ENCODE data around the gene HNF4A. TPM values are rescaled to one million over a fixed set of nuclear protein-coding genes. Genes with fewer than 3 reads are reported as not detected.

Gene HNF4A
- total and polyA plus RNA-seq, 2 of the 13 experiments (the other 11 are each of a cell fraction or from before 2014, with no cell fraction given), result 80.9 to 169 TPM

DNA sequence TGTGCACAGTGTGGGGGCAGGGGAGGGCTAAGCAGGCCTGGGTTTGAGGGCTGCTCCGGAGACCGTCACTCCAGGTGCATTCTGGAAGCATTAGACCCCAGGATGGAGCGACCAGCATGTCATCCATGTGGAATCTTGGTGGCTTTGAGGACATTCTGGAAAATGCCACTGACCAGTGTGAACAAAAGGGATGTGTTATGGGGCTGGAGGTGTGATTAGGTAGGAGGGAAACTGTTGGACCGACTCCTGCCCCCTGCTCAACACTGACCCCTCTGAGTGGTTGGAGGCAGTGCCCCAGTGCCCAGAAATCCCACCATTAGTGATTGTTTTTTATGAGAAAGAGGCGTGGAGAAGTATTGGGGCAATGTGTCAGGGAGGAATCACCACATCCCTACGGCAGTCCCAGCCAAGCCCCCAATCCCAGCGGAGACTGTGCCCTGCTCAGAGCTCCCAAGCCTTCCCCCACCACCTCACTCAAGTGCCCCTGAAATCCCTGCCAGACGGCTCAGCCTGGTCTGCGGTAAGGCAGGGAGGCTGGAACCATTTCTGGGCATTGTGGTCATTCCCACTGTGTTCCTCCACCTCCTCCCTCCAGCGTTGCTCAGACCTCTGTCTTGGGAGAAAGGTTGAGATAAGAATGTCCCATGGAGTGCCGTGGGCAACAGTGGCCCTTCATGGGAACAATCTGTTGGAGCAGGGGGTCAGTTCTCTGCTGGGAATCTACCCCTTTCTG lies 76.2 kb downstream of the HNF4A start (continued):
- TF ChIP-seq NFIB (CRISPR knock-in tag; IDR thresholded peaks at IDR 0.05; ENCODE audit: borderline replicate concordance) (no peak), ZNF749 (CRISPR knock-in tag; IDR thresholded peaks at IDR 0.05; ENCODE audit: borderline replicate concordance) (0 out of 2 replicates have a peak, but pooled peaks have one; percentile 19), ZNF251 (CRISPR knock-in tag; IDR thresholded peaks at IDR 0.05) (no peak), SALL1 (CRISPR knock-in tag; IDR thresholded peaks at IDR 0.05) (peak; percentile 43; the same call in 1 of the 2 replicates), HBP1 (CRISPR knock-in tag; IDR thresholded peaks at IDR 0.05; ENCODE audit: low read depth) (0 out of 2 replicates have a peak, but pooled peaks have one; percentile 28), ZNF550 (CRISPR knock-in tag; IDR thresholded peaks at IDR 0.05; ENCODE audit: borderline replicate concordance) (0 out of 2 replicates have a peak, but pooled peaks have one; percentile 92), EEA1 (CRISPR knock-in tag; IDR thresholded peaks at IDR 0.05; ENCODE audit: borderline replicate concordance) (no peak; the same call in 1 of the 2 replicates), ZMYM2 (CRISPR knock-in tag; IDR thresholded peaks at IDR 0.05) (no peak), ZNF652 (CRISPR knock-in tag; IDR thresholded peaks at IDR 0.05; ENCODE audit: borderline replicate concordance, low read depth) (peak; percentile 35; the same call in 1 of the 2 replicates), MBNL3 (CRISPR knock-in tag; conservative IDR thresholded peaks at IDR 0.05) (no peak), CHD2 (IDR thresholded peaks at IDR 0.05; ENCODE audit: low read depth, low read length) (no peak), PCBP1 (IDR thresholded peaks at IDR 0.05; ENCODE audit: borderline replicate concordance, low read depth, low read length) (no peak), SRSF9 (IDR thresholded peaks at IDR 0.05; ENCODE audit: borderline replicate concordance, insufficient read depth, low read depth, low read length, poor library complexity, severe bottlenecking) (no peak)
- TF ChIP-seq, protein P1, sequence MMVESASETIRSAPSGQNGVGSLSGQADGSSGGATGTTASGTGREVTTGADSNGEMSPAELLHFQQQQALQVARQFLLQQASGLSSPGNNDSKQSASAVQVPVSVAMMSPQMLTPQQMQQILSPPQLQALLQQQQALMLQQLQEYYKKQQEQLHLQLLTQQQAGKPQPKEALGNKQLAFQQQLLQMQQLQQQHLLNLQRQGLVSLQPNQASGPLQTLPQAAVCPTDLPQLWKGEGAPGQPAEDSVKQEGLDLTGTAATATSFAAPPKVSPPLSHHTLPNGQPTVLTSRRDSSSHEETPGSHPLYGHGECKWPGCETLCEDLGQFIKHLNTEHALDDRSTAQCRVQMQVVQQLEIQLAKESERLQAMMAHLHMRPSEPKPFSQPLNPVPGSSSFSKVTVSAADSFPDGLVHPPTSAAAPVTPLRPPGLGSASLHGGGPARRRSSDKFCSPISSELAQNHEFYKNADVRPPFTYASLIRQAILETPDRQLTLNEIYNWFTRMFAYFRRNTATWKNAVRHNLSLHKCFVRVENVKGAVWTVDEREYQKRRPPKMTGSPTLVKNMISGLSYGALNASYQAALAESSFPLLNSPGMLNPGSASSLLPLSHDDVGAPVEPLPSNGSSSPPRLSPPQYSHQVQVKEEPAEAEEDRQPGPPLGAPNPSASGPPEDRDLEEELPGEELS (CRISPR knock-in tag; IDR thresholded peaks at IDR 0.05), result peak; percentile 59
- TF ChIP-seq, protein P2, sequence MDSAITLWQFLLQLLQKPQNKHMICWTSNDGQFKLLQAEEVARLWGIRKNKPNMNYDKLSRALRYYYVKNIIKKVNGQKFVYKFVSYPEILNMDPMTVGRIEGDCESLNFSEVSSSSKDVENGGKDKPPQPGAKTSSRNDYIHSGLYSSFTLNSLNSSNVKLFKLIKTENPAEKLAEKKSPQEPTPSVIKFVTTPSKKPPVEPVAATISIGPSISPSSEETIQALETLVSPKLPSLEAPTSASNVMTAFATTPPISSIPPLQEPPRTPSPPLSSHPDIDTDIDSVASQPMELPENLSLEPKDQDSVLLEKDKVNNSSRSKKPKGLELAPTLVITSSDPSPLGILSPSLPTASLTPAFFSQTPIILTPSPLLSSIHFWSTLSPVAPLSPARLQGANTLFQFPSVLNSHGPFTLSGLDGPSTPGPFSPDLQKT (CRISPR knock-in tag; IDR thresholded peaks at IDR 0.05; ENCODE audit: borderline replicate concordance), result no peak
- TF ChIP-seq, protein P3, sequence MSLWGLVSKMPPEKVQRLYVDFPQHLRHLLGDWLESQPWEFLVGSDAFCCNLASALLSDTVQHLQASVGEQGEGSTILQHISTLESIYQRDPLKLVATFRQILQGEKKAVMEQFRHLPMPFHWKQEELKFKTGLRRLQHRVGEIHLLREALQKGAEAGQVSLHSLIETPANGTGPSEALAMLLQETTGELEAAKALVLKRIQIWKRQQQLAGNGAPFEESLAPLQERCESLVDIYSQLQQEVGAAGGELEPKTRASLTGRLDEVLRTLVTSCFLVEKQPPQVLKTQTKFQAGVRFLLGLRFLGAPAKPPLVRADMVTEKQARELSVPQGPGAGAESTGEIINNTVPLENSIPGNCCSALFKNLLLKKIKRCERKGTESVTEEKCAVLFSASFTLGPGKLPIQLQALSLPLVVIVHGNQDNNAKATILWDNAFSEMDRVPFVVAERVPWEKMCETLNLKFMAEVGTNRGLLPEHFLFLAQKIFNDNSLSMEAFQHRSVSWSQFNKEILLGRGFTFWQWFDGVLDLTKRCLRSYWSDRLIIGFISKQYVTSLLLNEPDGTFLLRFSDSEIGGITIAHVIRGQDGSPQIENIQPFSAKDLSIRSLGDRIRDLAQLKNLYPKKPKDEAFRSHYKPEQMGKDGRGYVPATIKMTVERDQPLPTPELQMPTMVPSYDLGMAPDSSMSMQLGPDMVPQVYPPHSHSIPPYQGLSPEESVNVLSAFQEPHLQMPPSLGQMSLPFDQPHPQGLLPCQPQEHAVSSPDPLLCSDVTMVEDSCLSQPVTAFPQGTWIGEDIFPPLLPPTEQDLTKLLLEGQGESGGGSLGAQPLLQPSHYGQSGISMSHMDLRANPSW (CRISPR knock-in tag; IDR thresholded peaks at IDR 0.05; ENCODE audit: borderline replicate concordance), result no peak
